Activated CD4-positive, alpha-beta T cell treated with anti-CD3 and anti-CD28 coated beads, Interleukin-2, amount 50 U/mL, for 24 hours (primary cell): Measurements from ENCODE around the gene FAIM2.
"Not testable (repeated sequence)": the region's sequence is repeated elsewhere in the genome, so short reads cannot be mapped to it uniquely, and the experiment has no call there.

Source experiments
- DNase-seq, 2 donors: peaks; one replicate each; pipeline ENCODE4 v3.0.0-alpha.2; 2020; ENCODE audit warnings: low read depth in 1 of 2, low spot score in 1 of 2

FAIM2 gene

GRCh38 chr12:49881415-49882247 lies 22.1 kb downstream of the FAIM2 start:
- DNase-seq: no peak

GRCh38 chr12:49880756-49881414 lies 22.8 kb downstream of the FAIM2 start:
- DNase-seq: no peak

- DNase-seq: not testable (repeated sequence)
These were observed 24.6 kb downstream of the FAIM2 start for GRCh38 chr12:49879065-49879464.

DNA sequence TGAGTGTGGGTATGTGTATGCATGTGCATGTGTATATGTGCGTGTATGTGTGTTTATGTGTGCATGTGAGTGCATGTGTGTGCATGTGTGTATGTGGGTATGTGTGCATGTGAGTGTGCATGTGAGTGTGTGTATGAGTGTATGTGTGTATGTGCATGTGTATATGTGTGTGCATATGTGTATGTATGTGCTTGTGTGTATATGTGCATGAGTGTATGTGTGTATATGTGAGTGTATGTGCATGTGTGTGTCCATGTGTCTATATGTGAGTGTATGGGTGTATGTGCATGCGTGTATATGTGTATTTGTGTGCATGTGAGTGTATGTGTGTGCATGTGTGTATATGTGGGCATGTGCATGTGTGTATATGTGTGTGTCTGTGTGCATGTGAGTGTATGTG lies 25.7 kb downstream of the FAIM2 start:
- DNase-seq: no peak

DNA sequence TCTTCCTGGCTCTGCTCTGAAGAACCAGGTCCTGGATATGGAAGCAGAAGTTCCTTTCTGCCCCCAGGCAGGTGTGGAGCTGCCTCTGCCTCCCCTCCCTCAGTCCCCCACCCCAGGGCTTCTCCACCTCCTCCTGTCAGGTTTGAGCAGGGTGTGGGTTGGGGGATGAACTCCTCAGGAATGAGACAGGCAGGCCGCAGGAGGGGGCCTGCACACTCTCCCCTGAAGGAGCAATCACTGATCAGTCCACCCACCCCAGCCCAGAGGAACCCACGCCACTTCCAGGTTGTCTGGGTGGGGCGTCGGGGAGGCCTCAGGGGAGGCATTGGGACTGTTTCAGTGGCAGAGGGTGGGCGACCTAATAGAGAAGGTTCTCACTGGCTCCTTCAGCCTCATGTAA lies 26.6 kb downstream of the FAIM2 start:
- no peak for DNase-seq

GRCh38 chr12:49876070-49876469 lies 27.6 kb downstream of the FAIM2 start:
- DNase-seq: no peak

DNA sequence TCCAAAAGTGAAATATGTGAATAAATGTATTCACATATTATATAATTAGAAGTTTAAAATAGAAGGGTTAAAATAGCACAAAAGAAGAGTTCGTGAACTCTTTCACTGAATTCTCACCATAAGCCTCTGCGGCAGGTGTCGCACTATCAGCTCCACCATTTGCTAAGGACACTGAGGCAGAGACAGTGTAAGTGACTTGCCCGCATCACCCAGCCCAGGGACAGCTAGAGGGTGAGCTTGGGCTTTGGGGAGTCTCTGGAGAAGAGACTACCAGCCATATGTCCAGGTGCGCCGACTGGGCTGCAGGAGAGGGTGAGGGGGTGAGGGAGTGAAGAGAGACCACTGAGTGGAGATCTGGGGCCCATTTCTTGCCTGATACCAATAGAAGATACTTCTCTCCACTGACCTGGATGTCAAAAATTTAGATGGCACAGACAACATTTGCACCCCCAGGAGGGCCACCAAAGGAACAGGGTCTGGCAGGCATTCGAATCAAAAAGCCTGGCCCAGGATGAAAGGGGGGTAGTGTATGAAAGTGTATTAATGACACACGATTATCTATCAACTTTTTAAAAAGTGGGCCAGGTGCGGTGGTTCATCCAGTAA lies 28.5 kb downstream of the FAIM2 start:
- no peak for DNase-seq

GRCh38 chr12:49874142-49874897 lies 29.4 kb downstream of the FAIM2 start:
- no peak for DNase-seq

DNA sequence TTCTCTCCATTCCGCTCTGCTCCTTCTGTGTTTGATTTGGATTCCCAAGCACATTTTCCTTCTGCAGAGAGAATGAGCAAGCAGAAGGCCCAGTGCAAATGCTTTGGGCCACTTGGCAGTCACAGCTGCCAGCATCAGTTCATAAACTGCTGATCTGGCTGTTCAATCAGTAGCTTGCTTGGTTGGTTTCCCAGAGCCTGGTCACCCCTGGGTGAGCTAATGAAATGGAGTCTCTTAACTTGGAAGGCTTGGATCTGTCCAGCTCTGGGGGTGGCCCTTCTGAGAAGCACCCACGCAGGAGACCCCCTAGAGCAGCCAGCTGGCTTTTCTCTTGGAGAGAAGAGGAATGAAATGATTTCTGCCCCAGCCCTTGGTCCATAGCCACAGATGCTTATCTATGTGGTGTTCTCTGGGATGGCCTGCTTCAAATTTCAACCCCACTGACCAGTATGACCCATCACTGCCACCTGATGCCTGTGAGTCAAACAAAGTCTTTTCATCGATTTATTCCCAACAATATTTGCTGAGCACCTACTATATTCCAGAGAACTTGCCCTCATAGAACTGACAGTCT lies 30.3 kb downstream of the FAIM2 start:
- DNase-seq: no peak

DNA sequence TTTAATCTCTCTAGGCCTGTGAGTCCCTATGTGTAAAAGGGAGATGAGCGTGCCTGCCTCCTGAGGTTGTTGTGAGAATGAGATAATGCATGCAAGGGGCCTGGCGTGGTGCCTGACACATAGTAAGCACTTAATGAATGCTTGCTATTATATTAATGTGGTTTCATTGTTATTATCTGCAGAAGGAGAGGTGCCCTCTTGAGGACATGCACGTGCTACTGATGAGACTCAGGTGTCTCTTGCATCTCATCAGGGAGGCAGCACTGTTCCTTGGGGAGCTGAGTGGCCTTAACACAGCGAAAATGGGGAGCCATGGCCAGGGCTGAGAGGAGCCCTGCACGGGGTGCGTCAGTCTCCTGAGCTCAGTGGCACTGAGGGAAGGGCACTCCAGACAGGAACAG lies 30.9 kb downstream of the FAIM2 start:
- DNase-seq: no peak

DNA sequence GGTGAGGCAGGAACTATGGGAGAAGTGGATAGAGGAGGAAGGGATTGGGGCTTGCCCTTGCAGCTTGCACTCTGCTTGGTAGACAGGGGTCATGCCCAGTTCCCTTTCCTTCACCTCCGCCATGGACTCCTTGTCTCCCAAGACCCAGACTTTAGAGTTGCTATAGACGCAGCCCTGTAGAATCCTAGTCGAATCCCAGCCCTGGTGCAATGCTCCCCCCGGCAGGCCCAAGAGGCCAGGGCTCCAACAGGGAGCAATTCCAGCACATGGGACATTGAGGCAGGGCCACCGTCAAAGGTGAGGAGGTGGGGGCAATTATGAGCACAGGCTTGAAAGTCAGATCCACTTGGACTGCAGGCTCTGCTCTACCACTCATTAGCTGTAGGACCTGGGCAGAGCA lies 31.3 kb downstream of the FAIM2 start:
- DNase-seq: no peak

DNA sequence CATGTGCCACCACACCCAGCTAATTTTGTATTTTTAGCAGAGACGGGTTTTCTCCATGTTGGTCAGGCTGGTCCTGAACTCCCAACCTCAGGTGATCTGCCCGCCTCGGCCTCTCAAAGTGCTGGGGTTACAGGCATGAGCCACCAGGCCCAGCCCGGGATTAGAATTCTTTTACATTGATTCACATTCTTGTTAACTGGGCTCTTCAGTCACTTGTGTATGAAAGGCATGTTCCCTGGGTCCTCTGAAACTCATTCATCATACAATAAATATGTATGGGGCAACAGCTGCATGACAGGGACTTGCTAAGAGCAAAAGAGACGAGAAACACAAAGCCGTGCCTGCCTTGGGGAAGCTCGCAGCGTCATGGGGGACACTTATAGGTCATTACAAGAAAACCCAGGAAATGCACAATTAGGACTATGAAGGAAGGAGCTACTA lies 31.9 kb downstream of the FAIM2 start:
- not testable (repeated sequence) for DNase-seq

DNA sequence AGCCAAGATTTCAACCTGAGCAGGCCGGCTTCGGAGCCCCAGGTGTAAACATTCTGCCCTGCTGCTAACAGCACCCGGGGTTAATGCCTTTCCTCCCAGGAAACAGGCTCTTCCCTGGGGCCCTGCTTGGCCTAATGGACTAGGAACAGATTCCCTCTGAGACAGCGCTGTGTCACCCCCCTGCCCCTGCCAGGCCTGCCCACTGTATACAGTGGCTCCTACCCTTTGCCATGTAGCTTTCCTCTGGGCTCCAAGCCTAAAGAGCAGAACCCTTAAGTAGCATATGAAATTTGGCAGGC lies 32.5 kb downstream of the FAIM2 start:
- no peak for DNase-seq

GRCh38 chr12:49870501-49871262 lies 33.0 kb downstream of the FAIM2 start:
- no peak for DNase-seq

DNA sequence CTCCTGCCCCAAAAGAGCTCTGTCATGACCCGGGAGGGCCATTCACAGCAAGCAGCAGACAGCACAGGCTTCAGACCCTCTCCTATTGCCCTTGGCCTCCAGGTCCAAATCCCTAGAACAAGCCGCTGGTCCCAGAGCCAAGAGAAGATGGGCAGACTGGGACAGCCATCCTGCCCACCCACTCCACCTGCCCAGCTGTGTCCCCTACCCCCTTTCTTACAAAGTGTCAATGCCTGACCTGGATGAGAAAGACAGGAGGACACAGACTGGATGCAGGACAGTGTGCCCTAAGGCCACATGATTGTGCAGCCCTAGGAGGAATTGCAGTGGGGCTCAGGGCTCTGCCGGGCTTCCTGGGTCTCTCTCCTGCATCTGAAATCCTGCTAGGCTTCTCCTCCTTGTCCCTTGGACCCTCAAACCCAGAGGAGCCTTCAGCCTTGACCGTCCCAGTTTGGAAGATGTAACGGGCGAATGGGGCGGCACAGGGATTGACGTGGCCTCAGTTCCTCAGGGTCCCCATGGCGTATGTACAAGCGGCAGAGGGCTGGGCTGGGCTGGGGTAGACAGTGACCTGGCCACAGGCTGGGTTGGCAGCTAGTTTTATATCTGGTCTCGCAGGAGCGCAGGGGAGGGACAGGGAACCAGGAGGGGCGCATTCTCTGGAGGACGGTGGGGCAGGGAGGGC lies 33.7 kb downstream of the FAIM2 start:
- DNase-seq: no peak

GRCh38 chr12:49868952-49869815 lies 34.5 kb downstream of the FAIM2 start:
- DNase-seq: no peak

DNA sequence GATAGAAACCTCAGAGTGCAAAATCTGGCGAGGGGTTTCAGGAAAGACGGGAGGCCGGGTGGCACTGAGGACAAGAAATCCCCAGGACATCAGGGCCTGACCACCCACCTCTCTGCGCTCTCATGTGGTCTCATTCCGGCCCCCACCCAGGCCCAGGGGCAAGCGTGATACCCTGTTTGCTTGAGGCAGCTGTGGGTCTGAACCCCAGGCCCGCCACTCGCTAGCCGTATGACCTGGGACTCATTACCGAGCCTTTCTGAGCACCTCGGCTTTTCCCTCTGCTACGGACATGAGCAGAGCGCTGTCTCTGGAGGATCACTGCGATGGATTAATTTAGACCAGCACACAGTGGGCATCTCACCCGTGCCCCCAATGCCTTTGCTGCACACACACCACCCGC lies 35.3 kb downstream of the FAIM2 start:
- DNase-seq: no peak

GRCh38 chr12:49867570-49868341 lies 35.9 kb downstream of the FAIM2 start:
- no peak for DNase-seq
